IMR-90 (cell line): ENCODE measurements around the gene OR2W3.

Experiments
- BHLHE40 ChIP-seq: fragments of 150-350 bp; IDR thresholded peaks from 2 replicates; pipeline ENCODE4 v1.6.1; 2016; ENCODE audit warnings: mild to moderate bottlenecking, low read depth, low read length
- CEBPB ChIP-seq: IDR thresholded peaks from 2 replicates; pipeline ENCODE4 v1.6.1; 2012; ENCODE audit warnings: low read depth, low read length, improper control_type of control experiment
- CTCF ChIP-seq: conservative IDR thresholded peaks from 2 replicates; pipeline ENCODE4 v1.5.1; 2012; ENCODE audit warnings: mild to moderate bottlenecking, low read depth, low read length, improper control_type of control experiment
- FOS ChIP-seq: fragments of 150-350 bp; IDR thresholded peaks from 2 replicates; pipeline ENCODE4 v1.6.1; 2016; ENCODE audit warnings: low read depth, low read length
- MAFK ChIP-seq: IDR thresholded peaks from 2 replicates; pipeline ENCODE4 v1.6.1; 2012; ENCODE audit warnings: low read depth, low read length, improper control_type of control experiment
- MAZ ChIP-seq: IDR thresholded peaks from 2 replicates; pipeline ENCODE4 v1.6.1; 2012; ENCODE audit warnings: low read depth, mild to moderate bottlenecking, low read length, improper control_type of control experiment, moderate library complexity, borderline replicate concordance
- MXI1 ChIP-seq: IDR thresholded peaks from 2 replicates; pipeline ENCODE4 v1.6.1; 2012; ENCODE audit warnings: low read depth, mild to moderate bottlenecking, low read length, moderate library complexity, borderline replicate concordance
- POLR2A ChIP-seq: IDR thresholded peaks from 2 replicates; pipeline ENCODE4 v1.6.1; 2012; ENCODE audit warnings: mild to moderate bottlenecking, low read depth, low read length
- RCOR1 ChIP-seq: IDR thresholded peaks from 2 replicates; pipeline ENCODE4 v1.6.1; 2012; ENCODE audit warnings: mild to moderate bottlenecking, low read length, improper control_type of control experiment; ENCODE audit not compliant: insufficient replicate concordance
- RFX5 ChIP-seq: IDR thresholded peaks from 2 replicates; pipeline ENCODE4 v1.8.0; 2012; ENCODE audit warnings: low read depth, mild to moderate bottlenecking, low read length, moderate library complexity
- SMC3 ChIP-seq: fragments of 150-350 bp; IDR thresholded peaks from 2 replicates; pipeline ENCODE4 v1.6.1; 2016; ENCODE audit warnings: low read depth, mild to moderate bottlenecking, antibody characterized with exemption, low read length, moderate library complexity
- USF2 ChIP-seq: fragments of 150-350 bp; IDR thresholded peaks from 2 replicates; pipeline ENCODE4 v1.6.1; 2017; ENCODE audit warnings: mild to moderate bottlenecking, antibody characterized with exemption, low read length, low read depth

GRCh38 chr1:247883346-247883745 is 12.0 kb upstream of the OR2W3 start:
- TF ChIP-seq POLR2A (no peak), RFX5 (no peak), MXI1 (no peak), CTCF (no peak), FOS (no peak), MAFK (no peak), RCOR1 (no peak), SMC3 (no peak), CEBPB (no peak), MAZ (no peak), BHLHE40 (no peak), USF2 (no peak)
